Suppressor macrophage treated with lipopolysaccharide for 4 hours (primary cell): Measurements from ENCODE around the gene DDX10.

Source experiments
- DNase-seq: peaks from one replicate; pipeline ENCODE4 v3.0.0-alpha.2; 2020

The DDX10 gene

GRCh38 chr11:108662700-108663099 is 2.2 kb upstream of the DDX10 start:
- DNase-seq, result no peak

DNA sequence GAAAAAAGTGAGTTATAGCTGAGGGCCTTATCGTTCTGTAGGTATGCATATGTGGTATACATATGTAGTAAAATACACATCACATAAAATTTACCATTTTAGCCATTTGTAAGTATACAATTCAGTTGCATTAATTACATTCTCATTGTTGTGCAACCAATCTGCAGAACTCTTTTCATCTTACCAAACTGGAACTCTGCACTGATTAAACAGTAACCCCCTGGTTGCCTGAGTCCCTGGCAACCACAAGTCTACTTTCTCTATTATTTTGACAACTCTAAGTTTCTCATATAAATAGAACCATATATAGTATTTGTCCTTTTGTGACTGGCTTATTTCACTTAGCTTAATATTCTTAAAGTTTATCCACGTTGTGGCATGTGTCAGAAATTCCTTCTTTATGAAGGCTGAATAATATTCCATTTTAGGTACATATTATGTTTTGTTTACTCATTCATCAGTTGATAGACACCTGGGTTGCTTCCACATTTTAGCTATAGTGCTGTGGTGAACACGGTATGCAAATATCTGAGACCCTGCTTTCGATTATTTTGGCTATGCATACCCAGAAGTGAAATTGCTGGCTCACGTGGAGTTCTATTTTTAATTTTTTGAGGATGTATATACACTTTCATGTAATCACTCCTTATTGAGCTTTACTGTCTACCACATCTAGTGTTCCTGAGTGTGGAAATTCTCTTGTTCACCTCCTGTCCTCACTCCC is 1.6 kb upstream of the DDX10 start:
- no peak for DNase-seq

DNA sequence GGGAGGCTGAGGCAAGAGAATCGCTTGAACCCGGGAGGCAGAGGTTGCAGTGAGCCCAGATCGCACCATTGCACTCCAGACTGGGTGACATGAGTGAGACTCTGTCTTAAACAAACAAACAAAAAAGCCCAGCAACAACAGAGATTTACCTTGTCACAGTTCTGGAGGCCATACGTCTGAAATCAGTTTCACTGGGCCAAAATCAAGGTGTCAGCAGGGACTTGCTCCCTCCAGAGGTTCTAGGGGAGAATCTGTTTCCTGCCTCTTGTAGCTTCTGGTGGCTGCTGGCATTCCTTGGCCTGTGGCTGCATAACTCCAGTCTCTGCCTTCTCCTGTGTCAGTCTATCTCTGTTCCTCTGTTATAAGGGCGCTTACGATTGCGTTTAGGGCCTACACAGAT is 1.5 kb downstream of the DDX10 start:
- DNase-seq, result no peak

DNA sequence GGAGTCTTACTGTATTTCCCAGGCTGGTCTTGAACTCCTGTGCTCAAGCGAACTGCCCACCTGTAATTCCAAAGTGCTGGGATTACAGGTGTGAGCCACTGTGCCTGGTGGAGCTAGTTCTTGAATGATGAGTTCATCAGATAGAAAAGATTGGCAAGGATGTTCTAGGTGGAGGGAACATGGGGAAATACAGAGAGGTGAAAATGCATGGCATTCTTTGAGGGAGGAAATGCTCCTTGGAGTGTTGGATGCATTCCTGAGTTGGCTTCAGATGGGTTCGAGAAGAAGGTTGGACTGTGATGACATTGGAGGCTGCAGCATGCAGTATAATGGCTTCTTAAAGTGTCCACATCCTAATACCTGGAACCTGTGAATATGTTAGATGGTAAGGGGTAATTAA is 4.4 kb downstream of the DDX10 start:
- no peak for DNase-seq

GRCh38 chr11:108669711-108670110 is 4.8 kb downstream of the DDX10 start:
- DNase-seq, result no peak

DNA sequence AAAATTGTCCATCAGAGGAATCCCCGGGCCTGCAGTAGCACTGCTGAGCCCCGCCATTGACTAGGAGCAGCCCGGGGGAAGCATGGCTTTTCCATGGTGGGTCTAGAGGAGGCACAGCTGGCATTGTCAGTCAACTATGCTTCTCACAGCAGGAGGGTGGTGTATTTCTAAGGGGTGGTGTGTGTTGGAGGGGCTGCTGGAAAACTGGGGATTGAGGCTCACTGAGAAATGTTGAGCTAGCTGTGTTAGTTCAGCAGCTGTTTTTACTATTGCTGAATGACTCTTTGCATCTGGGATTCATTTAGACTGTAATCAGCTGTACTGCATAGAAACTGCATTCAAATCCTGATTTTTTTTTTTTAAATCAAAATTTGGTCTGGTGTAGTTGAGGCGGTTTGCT is 5.6 kb downstream of the DDX10 start:
- DNase-seq, result no peak

DNA sequence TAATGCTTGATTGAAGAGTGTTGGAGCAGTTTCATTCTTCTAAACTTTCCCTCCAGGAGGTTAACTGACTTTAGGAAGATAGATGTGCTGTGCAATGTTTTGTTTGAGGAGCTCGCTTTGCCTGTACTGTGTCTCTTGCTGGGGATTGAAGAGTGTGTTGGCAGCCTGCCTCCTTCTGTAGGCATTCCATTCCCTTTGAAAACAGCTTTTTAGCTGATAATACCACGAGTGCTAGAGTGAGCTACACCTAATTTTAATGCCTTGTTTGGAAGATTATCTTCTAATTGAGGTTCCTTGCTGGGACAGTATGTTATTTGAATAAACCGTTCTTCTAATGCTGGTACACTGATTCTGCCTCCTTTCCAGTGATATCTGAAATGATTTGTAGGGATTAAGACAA is 7.2 kb downstream of the DDX10 start:
- no peak for DNase-seq

GRCh38 chr11:108672786-108673185 is 7.9 kb downstream of the DDX10 start:
- no peak for DNase-seq

DNA sequence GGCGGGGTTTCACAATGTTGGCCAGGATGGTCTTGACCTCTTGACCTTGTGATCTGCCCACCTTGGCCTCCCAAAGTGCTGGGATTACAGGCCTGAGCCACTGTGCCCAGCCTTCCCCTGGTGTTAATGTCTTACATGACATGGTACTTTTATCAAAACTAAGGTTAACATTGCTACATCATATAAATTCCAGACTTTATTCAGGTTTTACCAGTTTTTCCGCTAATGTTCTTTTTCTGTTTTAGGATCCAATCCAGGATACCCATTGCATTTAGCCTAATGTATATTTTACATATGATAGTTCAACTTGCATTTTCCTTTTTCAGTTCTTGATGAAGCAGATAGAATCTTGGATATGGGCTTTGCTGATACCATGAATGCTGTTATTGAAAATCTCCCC is 14.2 kb downstream of the DDX10 start:
- DNase-seq, result no peak

DNA sequence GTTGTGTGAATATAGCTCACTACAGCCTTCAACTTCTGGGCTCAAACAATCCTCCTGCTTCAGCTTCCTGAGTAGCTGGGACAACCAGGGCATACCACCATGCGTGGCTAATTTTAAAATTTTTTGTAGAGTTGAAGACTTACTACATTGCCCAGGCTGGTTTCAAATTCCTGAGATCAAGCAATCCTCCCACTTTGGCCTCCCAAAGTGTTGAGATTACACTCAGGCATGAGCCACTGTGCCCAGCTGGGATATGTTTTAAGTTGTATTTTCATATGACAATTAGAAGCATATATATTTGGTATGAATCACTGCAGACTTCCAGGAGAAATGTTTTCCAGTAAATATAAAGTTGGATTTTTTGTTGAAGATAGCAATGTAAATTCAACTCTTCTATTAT is 15.4 kb downstream of the DDX10 start:
- DNase-seq, result no peak

GRCh38 chr11:108685419-108686130 is 20.7 kb downstream of the DDX10 start:
- DNase-seq, result no peak

GRCh38 chr11:108693852-108694251 is 29.0 kb downstream of the DDX10 start:
- DNase-seq, result peak; percentile 32

DNA sequence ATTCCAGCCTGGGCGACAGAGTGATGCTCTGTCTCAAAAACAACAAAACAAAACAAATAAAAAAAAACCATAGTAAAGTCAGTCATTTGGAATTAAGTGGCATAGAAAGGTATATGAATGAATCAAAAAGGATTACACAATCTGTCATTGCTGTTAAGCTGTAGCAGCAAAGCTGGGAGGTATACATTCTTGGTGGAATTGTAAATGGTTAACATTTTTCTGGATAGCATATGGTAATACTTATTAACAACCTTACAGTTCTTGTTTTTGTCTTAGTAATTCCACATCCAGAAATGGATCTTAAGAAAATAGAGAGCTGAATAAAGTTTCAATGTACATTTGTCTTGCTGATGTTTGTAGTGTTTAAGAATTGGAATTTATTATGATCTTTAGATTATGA is 30.0 kb downstream of the DDX10 start:
- no peak for DNase-seq

DNA sequence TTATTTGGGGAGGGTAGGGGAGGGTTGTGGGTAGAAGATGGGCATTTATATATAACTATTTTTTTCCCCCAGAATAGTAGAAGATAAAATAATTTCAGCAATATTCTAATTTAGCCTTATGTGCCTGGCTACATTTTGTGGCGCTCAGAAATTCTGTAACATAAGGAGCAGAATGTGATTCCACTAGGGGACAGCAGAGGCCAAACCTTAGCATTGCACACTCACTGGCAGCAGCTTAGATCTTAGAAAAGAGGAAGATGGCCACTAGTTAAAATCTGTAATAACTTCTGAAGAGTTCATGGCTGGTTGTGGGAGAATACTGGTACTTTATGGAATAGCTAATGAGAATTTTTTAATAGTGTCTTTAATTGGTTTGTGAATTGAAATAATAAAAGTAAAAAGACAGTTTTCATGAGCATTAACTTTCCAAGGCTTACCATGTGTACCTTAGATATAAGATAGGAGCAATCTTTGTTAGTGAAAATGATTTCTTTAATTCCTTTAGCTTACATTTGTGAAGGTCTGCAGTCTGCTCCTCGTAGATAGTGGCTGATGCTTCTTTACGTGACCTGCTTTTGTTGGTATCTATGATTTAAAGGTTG is 33.1 kb downstream of the DDX10 start:
- DNase-seq, result peak; percentile 83

GRCh38 chr11:108698844-108699642 is 34.2 kb downstream of the DDX10 start:
- peak; percentile 34 for DNase-seq

- DNase-seq, result no peak
Measured at GRCh38 chr11:108703916-108704315, 39.0 kb downstream of the DDX10 start.

DNA sequence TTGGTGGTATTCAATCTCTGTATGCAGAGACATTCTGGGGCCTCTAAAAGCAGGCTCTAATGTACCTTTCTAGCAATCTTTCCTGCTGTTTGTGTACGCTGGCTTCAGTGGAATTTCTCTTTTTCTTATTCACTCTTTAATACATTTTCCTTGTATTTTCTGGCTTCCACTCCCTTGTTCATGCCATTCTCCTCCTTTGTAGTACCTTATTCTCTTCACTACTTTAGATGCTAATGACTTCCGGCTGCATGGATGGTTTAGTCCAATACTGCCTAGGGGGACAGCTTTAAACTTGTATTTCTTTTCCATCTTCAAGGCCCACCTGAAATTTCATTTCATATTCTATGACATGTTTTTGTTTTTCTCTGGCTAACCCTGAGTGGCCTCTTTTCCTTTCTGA is 40.2 kb downstream of the DDX10 start:
- DNase-seq, result no peak

GRCh38 chr11:108708173-108708572 is 43.3 kb downstream of the DDX10 start:
- no peak for DNase-seq

GRCh38 chr11:108709741-108710140 is 44.9 kb downstream of the DDX10 start:
- no peak for DNase-seq

GRCh38 chr11:108713076-108713790 is 48.4 kb downstream of the DDX10 start:
- DNase-seq, result peak; percentile 54

GRCh38 chr11:108715239-108715638 is 50.4 kb downstream of the DDX10 start:
- no peak for DNase-seq

DNA sequence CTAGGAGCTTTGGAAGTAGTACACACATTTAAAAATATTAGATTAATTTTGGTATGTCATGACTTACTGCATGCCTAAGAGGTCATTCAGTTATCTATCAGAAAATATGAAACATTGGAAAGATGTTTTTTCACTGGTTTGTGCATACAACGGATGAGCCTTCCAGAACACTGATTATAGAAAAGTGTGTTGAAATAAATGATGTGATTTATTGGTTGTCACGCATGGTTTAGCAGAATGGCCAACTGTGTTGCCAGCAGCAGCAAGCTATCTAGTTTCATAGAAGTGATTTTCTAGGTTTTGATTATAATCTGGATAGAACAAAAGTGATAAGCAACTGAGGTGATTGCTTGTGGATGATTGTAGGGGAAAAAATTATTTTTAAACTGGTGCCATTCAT is 53.6 kb downstream of the DDX10 start:
- DNase-seq, result no peak
